Measurements from ENCODE around the gene AQP1.

Gene AQP1

GRCh38 chr7:30912986-30913811 lies 1.5 kb downstream of the AQP1 start:
- H3K4me1 ChIP-seq (ENCODE audit: insufficient read depth, low read length) = no peaks in the 10 kb centered on the region
- no peaks in the 10 kb centered on the region for H3K9me3 ChIP-seq (ENCODE audit: low read length)
- no peaks in the 10 kb centered on the region for H3K36me3 ChIP-seq (ENCODE audit: insufficient read depth, low read length)
- no peak overlapping the region for H3K4me3 ChIP-seq (ENCODE audit: low read length)
- peaks cover 19% of the 10 kb centered on the region for H3K27me3 ChIP-seq (ENCODE audit: insufficient read depth, low read length)
- no peak overlapping the region for H2AFZ ChIP-seq (ENCODE audit: low read depth, low read length)

- Histone ChIP-seq H2AFZ (ENCODE audit: low read depth, low read length) (no peak overlapping the region), H3K9me3 (ENCODE audit: low read length) (no peaks in the 10 kb centered on the region), H3K4me3 (ENCODE audit: low read length) (no peak overlapping the region), H3K36me3 (ENCODE audit: insufficient read depth, low read length) (no peaks in the 10 kb centered on the region), H3K4me1 (ENCODE audit: insufficient read depth, low read length) (no peaks in the 10 kb centered on the region), H3K27me3 (ENCODE audit: insufficient read depth, low read length) (peaks cover 19% of the 10 kb centered on the region)
These were observed 2.3 kb downstream of the AQP1 start for GRCh38 chr7:30913821-30914515.

GRCh38 chr7:30914596-30914995 lies 2.9 kb downstream of the AQP1 start:
- Histone ChIP-seq H3K27me3 (ENCODE audit: insufficient read depth, low read length) (peaks cover 15% of the 10 kb centered on the region), H3K36me3 (ENCODE audit: insufficient read depth, low read length) (no peaks in the 10 kb centered on the region), H2AFZ (ENCODE audit: low read depth, low read length) (no peak overlapping the region), H3K9me3 (ENCODE audit: low read length) (no peaks in the 10 kb centered on the region), H3K4me1 (ENCODE audit: insufficient read depth, low read length) (no peaks in the 10 kb centered on the region), H3K4me3 (ENCODE audit: low read length) (no peak overlapping the region)

- Histone ChIP-seq H3K36me3 (ENCODE audit: insufficient read depth, low read length) (no peaks in the 10 kb centered on the region), H3K9me3 (ENCODE audit: low read length) (no peaks in the 10 kb centered on the region), H3K4me1 (ENCODE audit: insufficient read depth, low read length) (no peaks in the 10 kb centered on the region), H3K27me3 (ENCODE audit: insufficient read depth, low read length) (peaks cover 15% of the 10 kb centered on the region), H3K4me3 (ENCODE audit: low read length) (no peak overlapping the region), H2AFZ (ENCODE audit: low read depth, low read length) (no peak overlapping the region)
These were observed 3.5 kb downstream of the AQP1 start for GRCh38 chr7:30915005-30915601.

- Histone ChIP-seq H3K9me3 (ENCODE audit: low read length) (no peaks in the 10 kb centered on the region), H2AFZ (ENCODE audit: low read depth, low read length) (no peak overlapping the region), H3K4me1 (ENCODE audit: insufficient read depth, low read length) (no peaks in the 10 kb centered on the region), H3K36me3 (ENCODE audit: insufficient read depth, low read length) (no peaks in the 10 kb centered on the region), H3K27me3 (ENCODE audit: insufficient read depth, low read length) (peaks cover 15% of the 10 kb centered on the region), H3K4me3 (ENCODE audit: low read length) (no peak overlapping the region)
These were observed 4.1 kb downstream of the AQP1 start for GRCh38 chr7:30915751-30916150.

GRCh38 chr7:30916255-30916654 lies 4.6 kb downstream of the AQP1 start:
- Histone ChIP-seq H3K4me3 (ENCODE audit: low read length) (no peak overlapping the region), H3K36me3 (ENCODE audit: insufficient read depth, low read length) (no peaks in the 10 kb centered on the region), H2AFZ (ENCODE audit: low read depth, low read length) (no peak overlapping the region), H3K4me1 (ENCODE audit: insufficient read depth, low read length) (no peaks in the 10 kb centered on the region), H3K9me3 (ENCODE audit: low read length) (no peaks in the 10 kb centered on the region), H3K27me3 (ENCODE audit: insufficient read depth, low read length) (peaks cover 15% of the 10 kb centered on the region)

- Histone ChIP-seq H3K36me3 (ENCODE audit: insufficient read depth, low read length) (no peaks in the 10 kb centered on the region), H3K4me1 (ENCODE audit: insufficient read depth, low read length) (no peaks in the 10 kb centered on the region), H3K9me3 (ENCODE audit: low read length) (no peaks in the 10 kb centered on the region), H2AFZ (ENCODE audit: low read depth, low read length) (no peak overlapping the region), H3K27me3 (ENCODE audit: insufficient read depth, low read length) (peaks cover 15% of the 10 kb centered on the region), H3K4me3 (ENCODE audit: low read length) (no peak overlapping the region)
These were observed 5.1 kb downstream of the AQP1 start for GRCh38 chr7:30916767-30917166.

- no peak overlapping the region for H2AFZ ChIP-seq (ENCODE audit: low read depth, low read length)
- H3K36me3 ChIP-seq (ENCODE audit: insufficient read depth, low read length) = no peaks in the 10 kb centered on the region
- peaks cover 15% of the 10 kb centered on the region for H3K27me3 ChIP-seq (ENCODE audit: insufficient read depth, low read length)
- H3K4me1 ChIP-seq (ENCODE audit: insufficient read depth, low read length) = no peaks in the 10 kb centered on the region
- H3K9me3 ChIP-seq (ENCODE audit: low read length) = no peaks in the 10 kb centered on the region
- no peak overlapping the region for H3K4me3 ChIP-seq (ENCODE audit: low read length)
These were observed 5.7 kb downstream of the AQP1 start for GRCh38 chr7:30917216-30917893.

GRCh38 chr7:30918676-30919075 lies 7.0 kb downstream of the AQP1 start:
- H3K9me3 ChIP-seq (ENCODE audit: low read length) = no peaks in the 10 kb centered on the region
- no peaks in the 10 kb centered on the region for H3K36me3 ChIP-seq (ENCODE audit: insufficient read depth, low read length)
- no peaks in the 10 kb centered on the region for H3K4me1 ChIP-seq (ENCODE audit: insufficient read depth, low read length)
- H2AFZ ChIP-seq (ENCODE audit: low read depth, low read length) = no peak overlapping the region
- no peak overlapping the region for H3K4me3 ChIP-seq (ENCODE audit: low read length)
- peaks cover 13% of the 10 kb centered on the region for H3K27me3 ChIP-seq (ENCODE audit: insufficient read depth, low read length)

- no peak overlapping the region for H2AFZ ChIP-seq (ENCODE audit: low read depth, low read length)
- peaks cover 13% of the 10 kb centered on the region for H3K27me3 ChIP-seq (ENCODE audit: insufficient read depth, low read length)
- no peaks in the 10 kb centered on the region for H3K9me3 ChIP-seq (ENCODE audit: low read length)
- no peaks in the 10 kb centered on the region for H3K36me3 ChIP-seq (ENCODE audit: insufficient read depth, low read length)
- H3K4me1 ChIP-seq (ENCODE audit: insufficient read depth, low read length) = no peaks in the 10 kb centered on the region
- H3K4me3 ChIP-seq (ENCODE audit: low read length) = no peak overlapping the region
These were observed 8.4 kb downstream of the AQP1 start for GRCh38 chr7:30920021-30920583.

GRCh38 chr7:30920584-30921539 lies 9.2 kb downstream of the AQP1 start:
- no peaks in the 10 kb centered on the region for H3K4me1 ChIP-seq (ENCODE audit: insufficient read depth, low read length)
- no peak overlapping the region for H2AFZ ChIP-seq (ENCODE audit: low read depth, low read length)
- peaks cover 13% of the 10 kb centered on the region for H3K27me3 ChIP-seq (ENCODE audit: insufficient read depth, low read length)
- H3K9me3 ChIP-seq (ENCODE audit: low read length) = no peaks in the 10 kb centered on the region
- H3K4me3 ChIP-seq (ENCODE audit: low read length) = no peak overlapping the region
- H3K36me3 ChIP-seq (ENCODE audit: insufficient read depth, low read length) = no peaks in the 10 kb centered on the region

All from neuron (in vitro differentiated cells).